ENCODE measurements around the gene TESK1.
A peak's percentile ranks its signal among the peaks of the same experiment; 100 is the strongest.
"Not testable (repeated sequence)": the region's sequence is repeated elsewhere in the genome, so short reads cannot be mapped to it uniquely, and the experiment has no call there.

The TESK1 gene

GRCh38 chr9:35579659-35580227, 25.3 kb upstream of the TESK1 start:
- DNase-seq: not testable (repeated sequence)

GRCh38 chr9:35583521-35583920, 21.5 kb upstream of the TESK1 start:
- not testable (repeated sequence) for DNase-seq

- not testable (repeated sequence) for DNase-seq
These were observed 20.4 kb upstream of the TESK1 start for GRCh38 chr9:35584681-35585080.

DNA sequence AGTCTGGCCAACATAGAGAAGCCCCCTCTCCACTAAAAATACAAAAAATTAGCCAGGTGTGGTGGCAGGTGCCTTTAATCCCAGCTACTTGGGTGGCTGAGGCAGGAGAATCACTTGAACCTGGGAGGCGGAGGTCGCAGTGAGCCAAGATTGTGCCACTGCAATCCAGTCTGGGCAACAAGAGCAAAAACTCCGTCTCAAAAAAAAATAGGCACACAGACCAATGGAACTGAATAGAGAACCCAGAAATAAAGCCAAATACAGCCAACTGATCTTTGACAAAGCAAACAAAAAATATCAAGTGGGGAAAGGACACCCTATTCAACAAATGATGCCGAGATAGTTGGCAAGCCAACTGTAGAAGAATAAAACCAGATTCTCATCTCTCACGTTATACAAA, 16.6 kb upstream of the TESK1 start:
- DNase-seq: not testable (repeated sequence)

GRCh38 chr9:35593581-35593980, 11.5 kb upstream of the TESK1 start:
- DNase-seq: no peak

DNA sequence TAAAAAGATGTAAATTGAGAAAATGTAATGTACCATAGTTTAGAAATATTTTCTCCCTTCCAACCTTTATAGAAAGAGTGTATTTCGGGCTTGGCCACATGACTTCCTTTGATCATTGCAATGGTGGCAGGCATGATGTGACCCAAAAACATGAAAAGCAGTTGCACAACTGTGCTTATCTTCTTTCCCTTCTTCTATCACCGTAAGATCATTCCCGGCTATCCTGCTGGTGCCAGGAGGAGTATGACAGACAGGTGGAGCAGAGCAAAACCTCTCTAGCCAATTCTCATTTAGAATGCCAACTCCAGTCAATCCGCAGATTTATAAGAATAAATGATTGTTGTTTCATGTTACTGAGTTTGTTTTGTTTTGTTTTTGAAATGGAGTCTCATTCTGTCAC, 10.6 kb upstream of the TESK1 start:
- DNase-seq: no peak

DNA sequence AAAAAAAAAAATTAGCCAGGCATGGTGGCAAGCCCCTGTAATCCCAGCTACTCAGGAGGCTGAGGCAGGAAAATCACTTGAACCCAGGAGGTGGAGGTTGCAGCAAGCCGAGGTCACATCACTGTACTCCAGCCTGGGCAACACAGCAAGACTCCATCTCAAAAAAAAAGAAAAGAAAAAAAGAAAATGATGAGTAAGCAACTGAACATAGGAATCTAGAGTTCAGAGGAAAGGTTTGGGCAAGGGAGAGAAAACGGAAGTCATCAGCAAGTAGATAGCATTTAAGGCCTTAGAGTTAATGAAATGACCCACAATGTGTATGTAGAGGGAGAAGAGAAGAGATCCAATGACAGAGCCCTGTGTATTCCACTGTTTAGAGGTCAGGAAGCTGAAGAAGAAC, 8.2 kb upstream of the TESK1 start:
- not testable (repeated sequence) for DNase-seq

DNA sequence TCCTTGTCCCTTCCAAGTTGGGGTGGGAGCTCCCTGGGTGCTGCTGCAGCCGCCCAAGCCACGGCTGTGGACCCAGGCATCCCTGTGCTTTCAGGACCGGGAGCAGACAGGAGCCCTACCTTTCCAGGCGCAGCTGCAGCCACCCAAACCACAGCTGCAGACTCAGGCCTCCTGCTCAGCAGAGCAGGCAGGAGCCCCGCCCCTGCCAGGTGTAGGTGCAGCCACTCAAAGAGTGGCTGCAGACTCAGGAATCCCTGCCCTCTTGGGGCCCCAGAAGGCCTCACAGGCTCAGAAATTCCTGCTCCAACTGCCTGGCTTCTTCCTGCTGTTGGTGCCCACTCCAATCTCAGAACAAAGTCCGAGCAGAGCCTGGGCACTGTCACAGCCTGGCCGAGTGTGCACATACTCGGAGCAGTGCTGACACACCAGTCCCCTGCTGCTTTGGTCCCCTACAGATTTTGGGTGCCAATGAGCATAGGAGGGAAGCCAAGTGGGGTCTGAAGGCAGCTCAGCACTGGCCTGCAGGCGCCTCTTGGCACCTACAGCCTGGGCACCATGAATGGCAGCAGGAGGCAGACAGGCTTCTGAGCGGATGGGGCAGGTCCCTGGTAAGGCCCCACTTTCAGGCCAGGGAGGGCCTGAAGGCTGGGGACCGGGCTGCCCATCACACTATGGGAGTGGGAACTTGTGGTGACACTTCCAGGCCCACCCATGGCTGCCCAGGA, 6.0 kb upstream of the TESK1 start:
- no peak for DNase-seq

- no peak for DNase-seq
These were observed 5.1 kb upstream of the TESK1 start for GRCh38 chr9:35599763-35600604.

DNA sequence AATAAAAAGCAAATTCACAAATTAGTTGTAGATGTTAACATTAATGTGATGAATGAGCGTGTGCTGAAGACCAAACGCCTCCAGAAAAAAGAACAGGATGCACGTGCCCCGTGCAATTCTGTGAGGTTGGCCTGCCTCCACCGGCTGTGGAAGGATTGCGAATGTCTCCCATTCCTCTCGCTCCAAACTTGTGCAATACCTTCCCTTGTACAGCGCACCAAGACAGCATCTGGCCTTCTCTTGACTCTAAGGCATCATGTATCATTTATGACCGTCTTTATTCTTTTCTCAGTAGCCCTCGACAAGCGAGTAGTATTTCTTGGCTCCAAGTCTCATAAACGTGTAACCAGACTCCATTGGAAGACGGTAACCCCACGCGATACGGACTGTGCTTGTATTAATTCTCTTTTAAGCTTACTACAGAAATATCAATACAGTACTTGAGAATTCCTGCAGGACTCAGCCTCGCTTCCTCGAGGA, 1.5 kb upstream of the TESK1 start:
- peak; percentile 64 for DNase-seq

DNA sequence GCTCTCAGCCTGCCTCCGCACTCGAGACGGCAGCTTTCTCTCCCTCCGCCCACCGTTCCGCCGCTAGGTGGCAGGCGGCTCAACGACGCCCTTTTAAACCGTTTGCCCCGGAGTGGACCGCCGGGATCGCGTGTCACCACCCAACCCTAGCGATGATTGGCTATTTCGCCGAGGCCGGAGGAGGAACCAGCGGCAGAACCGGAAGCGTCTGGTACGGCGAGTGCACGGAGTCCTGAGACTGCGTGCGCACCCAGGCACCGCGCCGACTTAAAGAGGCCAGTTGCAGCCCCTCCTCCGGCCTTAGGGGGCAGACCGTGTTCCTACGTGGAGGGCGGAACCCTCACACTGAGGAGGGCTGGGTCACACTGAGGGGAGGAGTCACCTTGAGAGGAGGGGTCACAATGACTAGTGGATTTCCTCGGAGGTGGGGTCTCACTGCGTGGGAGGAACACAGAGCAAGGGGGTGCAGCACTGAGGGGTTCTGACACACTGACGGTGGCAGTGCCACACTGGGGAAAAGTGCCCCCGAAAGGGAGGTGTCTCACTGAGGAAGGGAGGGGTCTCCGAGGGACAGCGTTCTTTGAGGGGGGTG, 980 bp upstream of the TESK1 start:
- peak; percentile 98 for DNase-seq

DNA sequence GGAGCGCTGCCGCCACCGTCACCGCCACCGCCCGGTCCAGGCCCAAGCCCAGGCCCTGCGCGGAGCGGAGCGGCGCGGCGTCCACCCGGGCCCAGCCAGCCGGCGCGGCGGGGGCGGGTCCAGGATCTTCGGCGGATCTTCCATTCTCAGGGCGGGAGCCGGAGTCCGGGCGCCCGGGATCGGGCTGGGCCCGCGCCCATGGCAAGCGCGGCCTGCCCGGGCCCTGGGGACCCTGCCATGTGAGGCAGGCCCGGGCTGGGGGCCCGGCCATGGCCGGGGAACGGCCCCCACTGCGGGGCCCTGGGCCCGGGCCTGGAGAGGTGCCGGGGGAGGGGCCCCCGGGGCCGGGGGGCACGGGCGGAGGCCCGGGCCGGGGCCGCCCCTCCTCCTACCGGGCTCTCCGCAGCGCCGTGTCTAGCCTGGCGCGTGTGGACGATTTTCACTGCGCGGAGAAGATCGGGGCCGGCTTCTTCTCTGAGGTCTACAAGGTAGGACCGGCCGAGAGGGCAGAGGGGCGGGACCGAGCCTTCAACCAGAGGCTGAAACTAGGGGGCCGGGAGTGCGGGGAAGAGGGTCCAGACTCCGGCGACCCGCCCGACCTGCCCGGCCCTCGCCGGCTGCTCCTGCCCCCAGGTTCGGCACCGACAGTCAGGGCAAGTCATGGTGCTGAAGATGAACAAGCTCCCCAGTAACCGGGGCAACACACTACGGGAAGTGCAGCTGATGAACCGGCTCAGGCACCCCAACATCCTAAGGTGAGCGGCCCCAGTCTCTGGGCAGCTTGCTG, 482 bp downstream of the TESK1 start:
- DNase-seq: no peak

- no peak for DNase-seq
These were observed 1.1 kb downstream of the TESK1 start for GRCh38 chr9:35606138-35606504.

DNA sequence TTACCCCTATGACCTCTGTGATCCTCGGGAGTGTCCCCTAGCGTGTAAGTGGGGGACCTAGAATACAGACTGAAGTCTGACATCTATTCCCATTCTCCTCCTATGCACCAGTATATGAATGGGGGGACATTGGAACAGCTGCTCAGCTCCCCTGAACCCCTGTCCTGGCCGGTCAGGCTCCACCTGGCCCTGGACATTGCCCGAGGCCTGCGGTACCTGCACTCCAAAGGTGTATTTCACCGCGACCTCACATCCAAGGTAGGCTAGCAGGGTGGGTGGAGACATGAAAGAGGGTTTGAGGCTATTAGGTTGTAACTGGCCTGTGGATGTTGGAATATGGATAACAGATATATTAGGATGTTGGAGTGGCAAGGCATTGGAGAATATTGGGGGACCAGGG, 1.7 kb downstream of the TESK1 start:
- DNase-seq: no peak

- no peak for DNase-seq
These were observed 3.2 kb downstream of the TESK1 start for GRCh38 chr9:35608221-35608620.

DNA sequence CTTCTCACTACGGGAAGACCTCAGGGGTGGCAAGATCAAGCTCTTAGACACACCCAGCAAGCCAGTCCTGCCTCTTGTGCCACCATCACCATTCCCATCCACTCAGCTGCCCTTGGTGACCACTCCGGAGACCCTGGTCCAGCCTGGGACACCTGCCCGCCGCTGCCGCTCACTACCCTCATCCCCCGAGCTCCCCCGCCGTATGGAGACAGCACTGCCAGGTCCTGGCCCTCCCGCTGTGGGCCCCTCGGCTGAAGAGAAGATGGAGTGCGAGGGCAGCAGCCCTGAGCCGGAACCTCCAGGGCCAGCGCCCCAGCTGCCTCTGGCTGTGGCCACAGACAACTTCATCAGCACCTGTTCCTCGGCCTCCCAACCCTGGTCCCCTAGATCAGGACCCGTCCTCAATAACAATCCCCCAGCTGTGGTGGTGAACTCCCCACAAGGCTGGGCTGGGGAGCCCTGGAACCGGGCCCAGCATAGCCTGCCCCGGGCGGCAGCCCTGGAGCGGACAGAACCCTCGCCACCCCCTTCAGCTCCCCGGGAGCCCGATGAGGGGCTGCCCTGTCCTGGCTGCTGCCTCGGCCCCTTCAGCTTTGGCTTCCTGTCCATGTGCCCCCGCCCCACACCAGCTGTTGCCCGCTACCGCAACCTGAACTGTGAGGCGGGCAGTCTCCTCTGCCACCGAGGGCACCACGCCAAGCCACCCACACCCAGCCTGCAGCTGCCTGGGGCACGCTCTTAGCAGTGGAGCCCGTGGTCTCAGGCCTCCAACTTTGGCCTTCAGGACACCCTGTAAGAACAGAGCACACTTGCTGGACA, 4.1 kb downstream of the TESK1 start:
- DNase-seq: no peak

DNA sequence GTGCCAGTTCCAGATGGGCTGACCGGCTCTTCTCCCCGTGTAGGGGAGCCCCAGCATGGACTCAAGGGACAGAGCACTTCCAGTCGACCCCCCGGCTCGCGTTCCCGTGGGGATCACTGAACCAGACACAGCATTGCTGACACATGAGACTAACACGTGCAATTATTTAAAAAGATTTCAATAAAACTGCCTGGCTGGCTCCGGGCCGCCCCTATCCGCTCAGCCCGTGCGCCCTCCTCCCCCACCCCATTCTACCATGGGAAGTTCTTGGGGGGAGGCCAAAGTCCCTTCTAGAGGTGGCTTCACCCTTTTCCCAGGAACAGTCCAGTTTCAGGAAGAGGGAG, 4.7 kb downstream of the TESK1 start:
- DNase-seq: no peak

GRCh38 chr9:35611230-35611797, 6.3 kb downstream of the TESK1 start:
- no peak for DNase-seq

DNA sequence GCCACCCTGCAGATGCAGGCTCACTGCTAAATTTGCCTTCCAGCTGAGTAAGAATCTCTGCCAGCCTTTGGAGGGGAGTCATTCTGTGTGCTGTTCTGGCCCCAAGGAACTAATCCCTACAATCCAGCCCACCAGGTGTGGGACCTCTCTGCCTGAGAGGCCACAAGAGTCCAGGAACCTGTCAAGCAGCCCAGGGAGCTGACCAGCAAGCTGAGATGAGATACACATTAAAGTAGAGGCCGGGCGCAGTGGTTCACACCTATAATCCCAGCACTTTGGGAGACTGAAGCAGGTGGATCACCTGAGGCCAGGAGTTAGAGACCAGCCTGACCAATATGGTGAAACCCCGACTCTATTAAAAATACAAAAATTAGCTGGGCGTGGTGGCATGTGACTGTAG, 7.0 kb downstream of the TESK1 start:
- DNase-seq: not testable (repeated sequence)

DNA sequence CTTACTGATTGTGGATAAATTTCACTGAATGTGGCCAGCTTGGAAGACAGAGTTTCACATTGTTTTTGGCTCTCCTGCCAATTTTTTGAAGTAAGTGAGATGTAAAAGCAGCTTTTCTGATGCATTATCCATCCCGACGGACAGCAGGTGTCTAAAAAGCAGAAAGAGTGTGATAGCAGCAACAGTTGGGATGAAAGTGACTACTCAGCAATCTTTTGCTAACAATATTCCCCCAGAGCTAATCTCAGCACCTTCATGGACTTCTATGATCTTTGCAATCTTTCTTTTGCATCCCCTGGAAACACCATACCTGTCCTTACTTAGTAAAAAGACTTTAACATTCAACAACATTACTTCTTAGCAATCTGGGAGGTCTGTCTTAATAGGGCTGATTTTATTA, 7.8 kb downstream of the TESK1 start:
- DNase-seq: no peak

DNA sequence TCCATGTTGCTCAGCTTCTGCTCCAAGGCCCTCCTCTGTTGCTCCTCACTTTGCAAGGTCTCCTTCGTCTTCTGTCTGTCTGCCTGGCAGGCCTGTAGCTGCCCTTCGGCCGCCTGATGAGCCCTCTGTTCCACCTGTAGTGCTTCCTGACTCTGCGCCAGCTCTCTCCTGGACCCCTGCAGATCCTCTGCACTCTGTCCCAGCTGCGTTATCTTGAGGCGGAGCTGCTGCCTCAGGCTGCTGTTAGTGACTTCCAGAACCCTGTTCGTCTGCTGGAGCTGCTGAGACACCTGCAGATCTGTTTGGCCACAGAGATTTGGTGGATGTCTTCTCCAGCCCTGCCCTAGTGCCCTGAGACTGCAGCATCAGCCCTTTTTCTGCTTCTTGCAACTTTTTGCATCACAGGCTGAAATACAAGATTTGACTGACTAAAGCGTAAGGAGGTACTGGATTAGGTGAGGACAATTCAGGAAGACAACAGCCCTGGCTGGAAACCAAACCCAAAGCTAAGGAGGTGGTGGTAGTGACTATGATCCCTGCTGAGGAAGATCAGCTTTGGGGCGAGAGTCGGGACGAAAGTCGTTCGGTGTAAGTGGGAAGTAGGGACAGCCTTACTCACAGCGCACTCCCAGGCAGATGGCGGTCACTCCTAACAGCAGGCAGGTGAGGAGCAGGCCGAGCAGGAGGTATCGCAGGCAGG, 11.1 kb downstream of the TESK1 start:
- DNase-seq: no peak

Measured in GF-D8 (cell line).